A549 (cell line): ENCODE results near the gene LPO. TPM values are rescaled to one million over a fixed set of nuclear protein-coding genes. Genes with fewer than 3 reads are reported as not detected.

Source experiments
- ATAC-seq, 2 experiments: fragments of 200-7000 bp in 1 of 2; fragments of >200 bp in 1 of 2; cut with Nextera tagmentation in 1 of 2; cut with Tn5 transposase in 1 of 2; 3 replicates each; pipeline versions ENCODE4 v1.8.0 to v1.9.1; 2018 to 2020; ENCODE audit warnings: mild to moderate bottlenecking in 1 of 2, moderate library complexity in 1 of 2
- CTCF ChIA-PET: fragments of 300-600 bp; sonication (Branson Sonifier 250); formaldehyde crosslinking; extraction: SDS; loops from one replicate; lab custom pipeline; 2021; ENCODE audit warnings: antibody characterized with exemption, inconsistent platforms; lab: Yijun Ruan, JAX
- POLR2A ChIA-PET: fragments of 350-600 bp; formaldehyde crosslinking; extraction: SDS; loops from one replicate; lab custom pipeline; 2021; ENCODE audit warnings: antibody characterized with exemption, inconsistent platforms; lab: Yijun Ruan, JAX
- DNase-seq, 2 experiments: peaks; one replicate each; pipeline versions ENCODE4 v3.0.0 to v3.0.0-alpha.2; 2011 to 2016; ENCODE audit warnings: low read depth in 1 of 2, low spot score in 1 of 2
- FAIRE-seq: peaks from 2 replicates; lab custom pipeline; 2011; peaks lifted over from hg19 to GRCh38; lab: Jason Lieb, UNC
- H3K27ac ChIP-seq, 2 experiments: fragments of >200 bp; sonication (Bioruptor Twin); formaldehyde crosslinking; 3 replicates each; pipeline ENCODE4 v1.5.1; 2016 to 2017
- H3K4me1 ChIP-seq: fragments of >200 bp; sonication (Bioruptor Twin); formaldehyde crosslinking; 3 replicates; pipeline ENCODE4 v1.6.1; 2016
- H3K4me2 ChIP-seq: fragments of >200 bp; sonication (Bioruptor Twin); formaldehyde crosslinking; 3 replicates; pipeline ENCODE4 v1.6.1; 2016
- H3K4me3 ChIP-seq: fragments of >200 bp; sonication (Bioruptor Twin); formaldehyde crosslinking; 3 replicates; pipeline ENCODE4 v1.5.1; 2016
- H3K9me3 ChIP-seq: fragments of >200 bp; sonication (Bioruptor Twin); formaldehyde crosslinking; 3 replicates; pipeline ENCODE4 v1.6.1; 2016
- CBX8 ChIP-seq: fragments of 200-600 bp; sonication (generic); IDR thresholded peaks from 2 replicates; pipeline ENCODE4 v1.6.1; 2016
- CHD4 ChIP-seq: fragments of 200-600 bp; sonication (generic); IDR thresholded peaks from 2 replicates; pipeline ENCODE4 v1.6.1; 2016; ENCODE audit warnings: antibody characterized with exemption, mild to moderate bottlenecking, borderline replicate concordance
- ESRRA ChIP-seq: fragments of 150-350 bp; IDR thresholded peaks from 2 replicates; pipeline ENCODE4 v1.6.1; 2014; ENCODE audit warnings: mild to moderate bottlenecking, low read length, borderline replicate concordance
- GATA3 ChIP-seq: IDR thresholded peaks from 2 replicates; pipeline ENCODE4 v1.6.1; 2012; ENCODE audit warnings: borderline replicate concordance
- HEYL ChIP-seq: fragments of 250-450 bp; sonication (Bioruptor Pico); IDR thresholded peaks from 2 replicates; pipeline ENCODE4 v1.8.0; 2021; ENCODE audit warnings: mild to moderate bottlenecking, moderate library complexity
- JUN ChIP-seq, 2 experiments: fragments of >200 bp; sonication (Bioruptor Twin); formaldehyde crosslinking; IDR thresholded peaks; 2 replicates in 1 of 2; 3 replicates in 1 of 2; pipeline ENCODE4 v1.6.1; 2016 to 2017
- JUNB ChIP-seq: fragments of >200 bp; sonication (Bioruptor Twin); formaldehyde crosslinking; IDR thresholded peaks from 2 replicates; pipeline ENCODE4 v1.6.1; 2016
- KDM1A ChIP-seq: fragments of 200-600 bp; sonication (generic); IDR thresholded peaks from 2 replicates; pipeline ENCODE4 v1.6.1; 2016; ENCODE audit warnings: low read depth, mild to moderate bottlenecking
- NFE2L2 ChIP-seq: fragments of 150-350 bp; conservative IDR thresholded peaks from 2 replicates; pipeline ENCODE4 v1.6.1; 2014; ENCODE audit warnings: low read length
- NR3C1 ChIP-seq: fragments of >200 bp; sonication (Bioruptor Twin); formaldehyde crosslinking; IDR thresholded peaks from 3 replicates; pipeline ENCODE4 v1.6.1; 2017
- POLR2A ChIP-seq: IDR thresholded peaks from 2 replicates; pipeline ENCODE4 v1.6.1; 2012; ENCODE audit warnings: mild to moderate bottlenecking, low read length
- POLR2AphosphoS2 ChIP-seq: conservative IDR thresholded peaks from 2 replicates; pipeline ENCODE4 v1.6.1; 2012; ENCODE audit warnings: low read length, improper control_type of control experiment, inconsistent platforms
- RAD21 ChIP-seq, 2 experiments: fragments of >200 bp in 1 of 2; sonication (Bioruptor Twin) in 1 of 2; formaldehyde crosslinking in 1 of 2; IDR thresholded peaks in 1 of 2; conservative IDR thresholded peaks in 1 of 2; 2 replicates in 1 of 2; 3 replicates in 1 of 2; pipeline ENCODE4 v1.6.1; 2012 to 2018; ENCODE audit warnings: inconsistent platforms in 1 of 2
- RARB ChIP-seq: fragments of 250-450 bp; sonication (Bioruptor Pico); IDR thresholded peaks from 2 replicates; pipeline ENCODE4 v1.8.0; 2021; ENCODE audit warnings: mild to moderate bottlenecking, moderate library complexity
- REST ChIP-seq: fragments of 200-600 bp; sonication (generic); IDR thresholded peaks from 2 replicates; pipeline ENCODE4 v1.6.1; 2016; ENCODE audit warnings: antibody characterized with exemption, mild to moderate bottlenecking, moderate library complexity
- RFX5 ChIP-seq: fragments of 450-650 bp; IDR thresholded peaks from 2 replicates; pipeline ENCODE4 v1.7.1; 2014; ENCODE audit warnings: antibody characterized with exemption, mild to moderate bottlenecking, moderate library complexity
- SMC3 ChIP-seq: fragments of >200 bp; sonication (Bioruptor Twin); formaldehyde crosslinking; IDR thresholded peaks from 3 replicates; pipeline ENCODE4 v1.6.1; 2018; ENCODE audit warnings: inconsistent platforms
- ZC3H11A ChIP-seq: fragments of 450-650 bp; IDR thresholded peaks from 2 replicates; pipeline ENCODE4 v1.6.1; 2014; ENCODE audit warnings: antibody characterized with exemption, mild to moderate bottlenecking
- ZFP36 ChIP-seq: fragments of 450-650 bp; IDR thresholded peaks from 2 replicates; pipeline ENCODE4 v1.6.1; 2014; ENCODE audit warnings: borderline replicate concordance; ENCODE audit not compliant: partially characterized antibody
- WGBS: methylation state at CpG from one replicate; pipeline ENCODE4 v1.1.6; 2017; ENCODE audit errors: missing lambda C conversion rate; 5-methylcytosine and 5-hydroxymethylcytosine counted together
- polyA plus RNA-seq, 4 experiments: library from polyadenylated mRNA; depleted of rRNA in 3 of 4; stranded (reverse); fragments of >200 nt; fragmentation: RNase III in 1 of 4; extraction: RNeasy Plus Mini Kit Qiagen cat#74134 plus additional on column Dnase treatment in 1 of 4; gene quantifications; 2 replicates in 3 of 4; 3 replicates in 1 of 4; pipeline ENCODE4 v1.2.3, GENCODE V29; 2011 to 2017
- TF ChIP-seq, protein P1 (sequence below): fragments of >200 bp; sonication (Bioruptor Twin); formaldehyde crosslinking; IDR thresholded peaks from 3 replicates; pipeline ENCODE4 v1.5.1; 2016

Gene LPO
- polyA plus RNA-seq, 2 of the 4 experiments (the other 2 are of a cell fraction), result not detected

DNA sequence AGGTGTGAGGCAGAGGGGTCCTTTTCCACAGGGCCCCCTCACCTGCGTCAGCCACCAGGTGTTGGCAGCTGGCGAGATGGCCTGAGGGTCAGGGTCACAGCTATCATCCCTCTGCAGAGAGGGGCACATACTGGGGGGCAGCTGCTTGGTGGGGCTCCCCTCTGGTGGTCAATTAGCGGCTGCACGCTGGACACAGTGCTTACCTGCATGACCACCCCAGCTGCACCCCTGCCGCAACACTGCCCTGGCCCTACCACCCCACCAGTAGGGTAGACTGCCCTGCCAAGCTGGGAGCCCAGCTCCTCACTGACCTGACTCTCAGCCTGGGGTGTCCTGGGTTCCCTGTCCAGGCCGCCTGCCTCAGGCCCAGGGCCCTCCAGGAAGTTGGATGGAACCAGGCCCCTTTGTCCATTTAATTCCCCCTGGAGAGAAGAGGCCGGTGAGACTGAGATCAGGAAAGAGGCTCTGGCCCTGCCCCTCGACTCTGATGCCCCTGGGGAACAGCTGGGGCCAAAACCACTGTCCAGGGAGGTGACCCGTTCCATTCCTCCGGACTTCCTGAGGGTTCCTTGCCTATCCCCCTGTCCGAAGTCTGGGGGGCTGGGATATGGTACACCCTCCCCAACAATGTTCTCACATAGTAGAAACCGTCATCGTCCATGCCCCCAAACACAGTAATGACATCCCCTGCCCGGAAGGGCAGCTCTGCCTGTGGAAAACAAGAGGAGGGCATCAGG lies 66.5 kb downstream of the LPO start (continued):
- no peak for TF ChIP-seq REST
- TF ChIP-seq RAD21 (conservative IDR thresholded peaks at IDR 0.05 in 1 of 2, IDR thresholded peaks at IDR 0.05 in 1 of 2), result no peak
- no peak for TF ChIP-seq JUNB
- no peak for TF ChIP-seq RARB
- TF ChIP-seq POLR2AphosphoS2, result no peak
- no peak for TF ChIP-seq NR3C1
- no peak for TF ChIP-seq RFX5

DNA sequence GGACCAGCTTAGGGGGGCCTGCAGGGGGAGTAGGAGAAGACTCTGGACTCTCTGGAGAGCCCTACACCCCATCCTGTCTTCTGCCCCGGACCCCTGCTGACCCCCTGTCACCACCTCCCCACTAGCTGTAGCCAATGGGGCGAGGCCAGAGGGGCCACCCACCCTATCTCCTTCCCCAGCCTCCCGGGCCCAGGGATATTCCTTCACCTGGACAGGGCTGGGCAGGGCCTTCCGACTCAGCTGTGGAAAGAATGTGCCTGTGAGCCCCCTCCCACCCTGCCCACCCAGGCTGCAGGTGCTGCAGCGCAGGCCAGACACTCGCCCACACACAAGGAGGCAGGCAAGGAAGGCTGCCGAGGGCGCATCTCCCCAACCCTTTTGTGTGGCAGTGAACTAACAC lies 67.2 kb downstream of the LPO start:
- Histone ChIP-seq H3K4me3 (no peak overlapping the region), H3K27ac (no peak overlapping the region), H3K9me3 (no peaks in the 10 kb centered on the region), H3K4me1 (no peaks in the 10 kb centered on the region), H3K4me2 (no peak overlapping the region)
- 60% methylated on average over 6 of the region's 8 CpGs for WGBS
- ATAC-seq (no peak), FAIRE-seq (no peak), DNase-seq (no peak)
- POLR2A ChIA-PET, result no interaction called here
- TF ChIP-seq JUN (IDR thresholded peaks at IDR 0.05) (no peak), ZC3H11A (no peak), GATA3 (no peak), POLR2AphosphoS2 (no peak), CHD4 (no peak), POLR2A (no peak), SMC3 (no peak), KDM1A (no peak), HEYL (no peak), ZFP36 (no peak), CBX8 (no peak), NFE2L2 (no peak), ESRRA (no peak)
- CTCF ChIA-PET, result interaction anchor here (0.5 to 11.3 kb wide), 11 partner anchors 12 to 406 kb away, joined by 3 to 165 read pairs (median 4); no protein-coding TSS in a partner anchor

DNA sequence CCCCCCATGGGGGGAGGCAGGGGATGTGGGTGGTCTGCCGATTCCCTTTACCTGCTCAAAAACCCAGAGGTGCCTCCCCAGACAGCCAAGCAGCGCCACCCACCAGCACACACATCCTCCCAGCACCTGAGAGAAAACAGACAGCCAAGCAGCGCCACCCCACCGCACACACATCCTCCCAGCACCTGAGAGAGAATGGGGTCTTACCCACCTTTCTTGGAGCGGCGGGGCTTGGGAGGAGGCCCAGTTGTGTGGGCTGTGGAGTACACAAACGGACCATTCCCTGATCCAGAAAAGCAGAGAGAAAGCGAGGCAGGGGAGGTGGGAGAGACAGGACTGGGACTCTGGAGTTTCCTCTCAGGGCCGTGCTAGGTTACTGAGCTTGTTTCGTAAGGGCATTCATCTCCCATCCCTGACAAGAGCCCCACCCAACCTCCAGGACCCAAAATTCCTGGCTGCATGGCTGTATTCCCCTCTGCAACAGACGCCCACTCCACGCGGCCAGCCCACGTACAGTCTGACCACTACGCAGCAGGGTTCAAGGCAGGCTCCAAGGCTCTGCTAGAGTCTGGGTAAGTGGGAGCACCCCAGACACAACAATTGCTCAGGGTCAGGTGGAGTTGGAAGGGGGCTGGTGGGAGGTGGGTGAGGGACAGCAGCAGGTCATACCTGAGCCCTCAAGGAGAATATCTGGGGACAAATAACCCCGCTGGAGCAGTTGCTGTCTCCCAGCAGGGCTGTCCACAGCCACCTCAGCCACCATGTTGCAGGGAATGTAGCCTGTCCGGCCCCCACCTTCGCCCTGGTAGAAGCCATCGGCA lies 68.0 kb downstream of the LPO start:
- ChIA-PET POLR2A (no interaction called here), CTCF (interaction anchor here (0.8 to 11.3 kb wide), 5 partner anchors 11 to 141 kb away, joined by 3 to 165 read pairs (median 23); no protein-coding TSS in a partner anchor)
- DNase-seq (no peak), FAIRE-seq (no peak), ATAC-seq (no peak)
- no peak overlapping the region for H3K4me3 ChIP-seq
- H3K27ac ChIP-seq, result no peak overlapping the region
- WGBS, result 50% methylated on average over 17 of the region's 19 CpGs
- no peak overlapping the region for H3K4me2 ChIP-seq
- H3K4me1 ChIP-seq, result no peaks in the 10 kb centered on the region
- H3K9me3 ChIP-seq, result no peaks in the 10 kb centered on the region
- no peak for TF ChIP-seq HEYL
- TF ChIP-seq, protein P1, sequence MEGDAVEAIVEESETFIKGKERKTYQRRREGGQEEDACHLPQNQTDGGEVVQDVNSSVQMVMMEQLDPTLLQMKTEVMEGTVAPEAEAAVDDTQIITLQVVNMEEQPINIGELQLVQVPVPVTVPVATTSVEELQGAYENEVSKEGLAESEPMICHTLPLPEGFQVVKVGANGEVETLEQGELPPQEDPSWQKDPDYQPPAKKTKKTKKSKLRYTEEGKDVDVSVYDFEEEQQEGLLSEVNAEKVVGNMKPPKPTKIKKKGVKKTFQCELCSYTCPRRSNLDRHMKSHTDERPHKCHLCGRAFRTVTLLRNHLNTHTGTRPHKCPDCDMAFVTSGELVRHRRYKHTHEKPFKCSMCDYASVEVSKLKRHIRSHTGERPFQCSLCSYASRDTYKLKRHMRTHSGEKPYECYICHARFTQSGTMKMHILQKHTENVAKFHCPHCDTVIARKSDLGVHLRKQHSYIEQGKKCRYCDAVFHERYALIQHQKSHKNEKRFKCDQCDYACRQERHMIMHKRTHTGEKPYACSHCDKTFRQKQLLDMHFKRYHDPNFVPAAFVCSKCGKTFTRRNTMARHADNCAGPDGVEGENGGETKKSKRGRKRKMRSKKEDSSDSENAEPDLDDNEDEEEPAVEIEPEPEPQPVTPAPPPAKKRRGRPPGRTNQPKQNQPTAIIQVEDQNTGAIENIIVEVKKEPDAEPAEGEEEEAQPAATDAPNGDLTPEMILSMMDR, result no peak
